Right lung (tissue), 5 donors: ENCODE measurements around the gene ABHD12B. TPM values are rescaled to one million over a fixed set of nuclear protein-coding genes. Genes with fewer than 3 reads are reported as not detected.

Experiments
- DNase-seq, 2 donors: peaks; one replicate each; pipeline ENCODE4 v3.0.0-alpha.2; 2013
- polyA plus RNA-seq, 5 donors: library from polyadenylated mRNA; unstranded; fragments of 120-200 nt; gene quantifications; one replicate each; pipeline versions ENCODE4 v1.2.1 to v1.2.3, GENCODE V29; 2013; ENCODE audit warnings: inconsistent platforms in 1 of 5, low replicate concordance in 1 of 5; ENCODE audit not compliant: insufficient read length in 5 of 5, insufficient read depth in 1 of 5

ABHD12B gene
- polyA plus RNA-seq, 5 donors: 0.45 to 1.4 (median 0.67) TPM

DNA sequence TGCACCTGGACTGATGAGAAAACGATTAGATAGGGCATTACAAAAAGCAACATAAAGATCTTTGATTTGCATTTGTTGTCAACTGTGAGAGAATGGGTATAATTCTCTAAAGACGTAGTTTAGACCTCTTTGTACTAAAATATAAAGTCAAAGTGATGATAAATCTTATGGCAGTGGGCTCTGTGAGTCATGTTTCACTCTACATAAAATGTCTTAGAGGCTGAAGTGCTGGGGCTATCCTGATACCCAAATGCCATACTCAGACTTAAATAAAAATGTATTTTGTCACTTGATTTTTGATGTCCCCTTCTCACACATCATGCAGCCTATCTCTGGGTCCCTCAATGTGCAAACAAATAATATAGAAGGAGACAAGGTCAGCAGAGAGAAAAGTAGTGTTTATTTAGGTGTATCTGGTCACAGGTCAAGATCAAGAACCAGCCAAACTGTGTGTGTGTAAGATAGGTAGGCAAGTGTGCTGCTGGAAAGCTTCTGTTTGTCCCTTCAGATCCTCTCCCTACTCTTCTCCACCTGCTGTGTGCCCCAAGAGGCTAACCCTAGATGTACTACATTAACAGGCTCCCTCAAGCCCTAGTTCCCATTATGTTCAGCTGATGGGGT is 33.9 kb upstream of the ABHD12B start:
- DNase-seq: no peak

DNA sequence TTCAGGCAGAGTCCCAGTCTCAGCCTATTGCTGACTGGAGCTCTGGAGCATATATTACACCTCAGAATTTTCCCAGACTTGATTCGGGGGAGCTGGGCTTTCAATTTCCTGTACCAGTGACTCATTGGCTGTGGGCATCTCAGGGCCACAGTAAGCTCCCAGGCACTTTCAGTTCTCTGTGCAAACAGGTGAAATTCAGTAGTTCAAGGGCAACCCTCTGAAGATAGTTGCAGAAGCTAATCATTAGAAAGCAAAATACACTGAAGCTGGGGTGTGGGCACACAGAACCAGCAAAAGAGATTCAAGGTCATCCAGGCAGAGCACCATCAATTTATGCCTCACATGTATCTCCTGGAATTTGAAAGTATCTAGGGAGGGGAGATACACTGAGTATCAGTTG is 32.8 kb upstream of the ABHD12B start:
- DNase-seq: no peak

DNA sequence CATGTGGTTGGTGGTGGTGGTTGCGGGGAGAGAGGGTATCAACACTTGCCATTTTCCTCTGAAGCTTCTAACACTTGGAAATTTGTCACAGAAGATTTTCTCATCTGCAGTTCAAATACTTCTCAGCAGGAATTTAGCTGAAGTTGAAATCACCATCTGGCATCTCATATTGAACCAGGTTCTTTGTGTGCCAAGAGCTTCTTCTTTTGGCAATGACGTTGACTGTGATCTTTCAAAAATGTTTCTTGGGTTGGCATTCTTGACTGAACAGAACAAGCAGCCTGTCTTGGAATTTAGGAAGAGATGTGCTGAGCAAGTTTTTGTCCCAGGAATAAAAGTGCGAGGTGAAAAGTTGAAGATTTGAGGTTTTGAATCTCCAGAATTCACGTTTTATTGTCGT is 32.2 kb upstream of the ABHD12B start:
- DNase-seq: no peak

DNA sequence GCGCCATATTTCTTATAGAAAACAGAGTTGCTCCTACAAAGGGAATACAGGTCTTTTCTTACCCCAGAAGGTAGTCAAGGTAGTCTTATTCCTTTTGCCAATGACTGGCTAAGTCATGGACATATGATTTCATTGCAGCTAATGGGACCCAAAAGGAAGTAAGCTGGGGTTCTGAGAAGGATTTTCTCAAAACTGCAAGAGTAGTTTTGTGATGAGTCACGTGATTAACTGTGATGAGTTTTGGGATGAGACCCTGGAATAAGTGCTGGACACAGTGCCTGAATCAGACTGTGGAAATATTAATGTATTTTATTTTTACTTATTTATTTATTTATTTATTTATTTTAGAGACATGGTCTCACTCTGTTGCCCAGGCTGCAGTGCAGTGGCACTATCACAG is 27.5 kb upstream of the ABHD12B start:
- DNase-seq: no peak

DNA sequence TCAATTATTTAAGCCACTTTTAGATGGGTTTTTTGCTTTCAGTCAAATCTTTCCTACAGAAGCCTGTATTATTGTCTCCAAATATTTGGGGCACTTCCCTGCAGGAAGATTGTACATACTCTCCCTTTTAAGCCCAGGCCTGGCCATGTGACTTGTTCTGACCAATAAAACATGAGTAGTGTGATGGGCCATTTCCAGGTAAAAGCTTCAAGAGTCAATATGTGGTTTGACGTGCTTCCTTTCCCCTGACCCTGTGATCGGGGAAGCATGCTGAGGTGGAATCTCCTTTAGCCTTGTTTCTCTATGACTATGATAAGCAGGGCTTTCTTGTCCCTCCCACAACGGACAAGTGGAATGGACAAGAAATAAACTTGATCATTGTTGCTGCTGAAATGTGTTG is 26.7 kb upstream of the ABHD12B start:
- no peak for DNase-seq

DNA sequence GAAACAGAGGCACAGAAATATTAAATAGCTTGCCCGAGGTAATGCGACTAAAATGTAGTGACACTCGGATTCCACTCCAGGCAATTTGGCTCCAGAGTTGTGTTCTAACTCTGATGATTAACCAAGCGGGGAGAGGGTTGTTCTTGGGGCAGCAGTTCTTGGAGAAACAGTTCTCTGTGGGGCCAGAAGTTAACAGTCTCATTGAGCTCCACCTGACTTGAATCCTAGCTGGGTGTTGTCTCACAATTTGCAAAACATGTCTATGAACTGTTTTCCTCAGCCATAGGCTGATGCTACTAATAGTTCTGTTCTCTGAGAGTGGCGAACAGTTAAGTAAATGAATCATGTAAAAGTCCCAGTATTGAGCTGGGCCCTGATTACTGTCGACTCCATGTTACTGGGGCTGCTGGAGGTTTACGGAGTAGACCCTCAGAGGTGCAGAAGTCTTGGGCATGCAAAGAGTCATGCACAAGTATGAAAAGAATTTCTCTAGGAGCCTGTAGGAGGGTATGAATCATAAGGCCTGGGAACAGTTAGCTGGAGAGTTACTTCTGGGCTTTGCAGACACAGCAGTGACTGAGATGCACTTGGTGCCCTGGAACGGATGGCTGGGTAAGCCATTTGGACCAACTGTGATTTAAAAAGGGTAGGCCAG is 25.5 kb upstream of the ABHD12B start:
- DNase-seq: no peak

DNA sequence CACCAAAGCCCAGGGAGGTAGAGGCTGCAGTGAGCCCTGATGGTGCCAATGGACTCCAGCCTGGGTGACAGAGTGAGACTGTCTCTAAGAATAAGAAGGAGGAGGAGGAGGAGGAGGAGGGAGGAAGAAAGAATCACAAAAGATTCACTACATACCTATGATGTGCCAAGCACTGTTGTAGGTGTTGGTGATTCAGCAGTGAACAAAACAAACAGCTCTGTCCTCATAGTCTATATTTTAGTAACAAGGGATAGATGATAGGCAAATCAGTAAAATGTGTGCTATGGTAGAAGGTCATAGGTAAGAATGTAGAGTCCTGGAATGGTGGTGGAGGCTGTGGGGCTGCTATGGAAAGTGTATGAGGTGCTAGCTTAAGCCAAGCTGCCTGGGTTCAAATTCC is 18.0 kb upstream of the ABHD12B start:
- no peak for DNase-seq

DNA sequence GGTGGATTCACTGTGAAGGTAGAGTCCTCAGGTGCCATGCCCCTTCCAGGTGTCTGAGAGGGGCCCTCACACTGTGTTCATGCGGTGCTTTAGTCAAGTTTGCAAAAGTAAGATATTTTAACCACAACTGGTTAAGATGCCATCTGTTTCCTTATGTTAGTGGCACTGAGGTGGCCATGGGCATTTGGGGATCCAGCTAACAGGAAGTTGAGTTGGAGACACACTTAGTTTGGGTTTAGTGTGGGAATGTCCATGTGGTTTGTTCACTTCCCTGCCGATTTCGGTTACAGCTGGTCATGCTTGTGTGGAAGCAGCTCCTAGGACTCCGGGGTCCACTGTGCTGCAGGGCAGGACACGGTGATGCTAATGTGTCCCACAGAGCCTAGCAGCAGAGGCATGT is 17.3 kb upstream of the ABHD12B start:
- no peak for DNase-seq

DNA sequence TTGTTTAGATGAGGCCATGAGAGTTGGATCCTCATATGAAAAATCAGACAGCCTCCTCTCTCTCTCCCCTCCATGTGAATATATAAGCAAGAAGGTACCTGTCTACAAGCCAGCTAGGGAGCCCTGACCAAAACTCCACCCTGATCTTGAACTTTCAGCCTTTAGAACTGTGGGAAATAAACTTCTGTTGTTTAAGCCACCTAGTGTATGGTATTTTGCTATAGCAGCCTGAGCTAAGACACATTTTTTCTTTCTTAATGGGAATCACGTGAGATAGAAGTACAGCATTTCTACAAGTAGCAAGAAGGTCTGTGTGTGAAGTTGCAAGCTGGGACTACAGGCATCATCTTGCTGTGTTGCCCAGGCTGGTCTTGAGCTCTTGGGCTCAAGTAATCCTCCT is 16.3 kb upstream of the ABHD12B start:
- DNase-seq: no peak

DNA sequence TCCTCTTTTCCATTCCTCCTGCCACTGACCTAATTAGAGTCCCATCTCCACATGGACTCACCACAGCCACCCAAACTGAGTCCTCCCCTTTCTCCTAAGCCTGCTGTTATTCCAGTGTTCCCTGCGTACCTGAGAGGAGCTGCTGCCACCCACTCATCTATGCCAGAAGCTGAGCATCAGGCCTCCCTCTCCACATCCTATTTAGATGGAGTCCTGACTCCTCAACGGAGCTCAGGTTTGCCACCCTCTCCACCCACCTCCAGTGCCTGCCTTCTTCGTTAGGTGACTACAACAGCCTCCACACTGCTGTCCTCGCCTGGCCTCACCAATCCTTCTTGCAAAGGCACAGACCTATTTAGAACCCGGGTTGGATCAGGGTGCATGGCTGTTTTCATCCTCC is 15.2 kb upstream of the ABHD12B start:
- DNase-seq: no peak

DNA sequence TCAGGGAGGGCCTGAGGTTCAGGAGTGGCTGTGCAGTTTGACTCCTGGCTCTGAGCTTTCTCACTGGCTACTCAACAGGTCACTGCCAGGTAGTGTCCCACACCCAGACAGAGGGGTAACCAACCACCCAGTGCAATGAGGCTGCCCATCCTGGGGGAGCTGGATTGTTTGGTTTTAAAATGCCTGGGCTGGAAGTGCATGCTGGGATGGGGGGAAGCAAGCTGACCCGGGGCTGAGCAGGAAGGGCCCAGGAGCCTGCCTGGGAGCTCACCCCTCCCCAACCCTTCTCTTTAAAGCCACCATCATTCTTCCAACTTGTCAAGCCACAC is 12.6 kb upstream of the ABHD12B start:
- DNase-seq: no peak

DNA sequence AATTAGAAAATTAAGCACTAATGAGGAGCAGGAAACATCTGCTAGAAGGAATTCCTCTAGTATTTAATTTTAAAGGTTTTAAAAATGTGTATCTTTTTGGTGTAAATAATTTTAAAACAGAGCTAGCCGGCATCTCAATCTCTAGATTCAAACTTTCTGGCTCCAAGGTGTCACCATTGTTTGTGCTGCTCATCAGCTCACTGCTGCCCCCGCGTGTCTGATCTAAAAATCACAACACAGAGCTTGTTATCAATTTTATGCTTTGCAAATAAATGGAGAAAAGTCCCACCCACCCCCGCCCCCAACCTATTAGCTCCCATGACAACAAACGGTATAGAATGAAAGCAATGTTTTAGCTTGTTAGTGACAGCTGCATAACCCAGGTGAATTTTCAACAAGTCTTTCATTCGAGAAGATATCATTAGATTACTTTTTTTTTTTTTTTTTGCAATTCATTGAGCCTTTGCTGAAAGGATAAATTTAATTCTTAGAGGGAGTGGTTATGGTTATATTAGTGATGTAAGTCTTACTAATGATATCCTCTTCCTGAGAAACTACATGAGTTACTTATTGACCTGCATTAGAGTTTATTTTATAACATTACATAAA is 11.3 kb upstream of the ABHD12B start:
- DNase-seq: peak; percentile 71 to 74

DNA sequence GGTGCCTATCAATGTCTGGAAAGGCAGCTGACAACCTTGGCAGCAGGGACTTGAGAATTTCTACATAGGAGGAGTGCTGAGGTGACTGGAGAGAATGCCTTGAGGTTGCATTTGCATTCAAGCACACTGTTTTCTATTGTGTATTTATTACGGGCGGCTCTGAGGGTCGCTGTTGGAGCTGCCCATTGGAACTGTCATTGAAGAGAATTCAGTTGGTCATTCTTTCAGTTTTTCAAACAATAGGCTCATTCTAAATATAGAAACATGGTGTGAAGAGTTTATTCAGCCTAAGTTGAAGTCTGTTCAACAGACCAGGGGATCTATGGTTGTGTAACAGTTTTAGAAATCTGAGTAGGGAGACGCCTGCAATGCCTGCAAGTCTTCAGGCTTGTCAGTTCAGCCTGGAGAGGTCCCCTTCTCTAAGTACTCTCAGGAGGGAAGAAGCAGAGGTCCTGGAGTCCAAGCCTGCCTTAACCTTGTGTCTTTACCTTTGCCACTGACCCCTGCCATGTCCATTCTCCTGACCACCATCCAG is 9.8 kb upstream of the ABHD12B start:
- no peak for DNase-seq

DNA sequence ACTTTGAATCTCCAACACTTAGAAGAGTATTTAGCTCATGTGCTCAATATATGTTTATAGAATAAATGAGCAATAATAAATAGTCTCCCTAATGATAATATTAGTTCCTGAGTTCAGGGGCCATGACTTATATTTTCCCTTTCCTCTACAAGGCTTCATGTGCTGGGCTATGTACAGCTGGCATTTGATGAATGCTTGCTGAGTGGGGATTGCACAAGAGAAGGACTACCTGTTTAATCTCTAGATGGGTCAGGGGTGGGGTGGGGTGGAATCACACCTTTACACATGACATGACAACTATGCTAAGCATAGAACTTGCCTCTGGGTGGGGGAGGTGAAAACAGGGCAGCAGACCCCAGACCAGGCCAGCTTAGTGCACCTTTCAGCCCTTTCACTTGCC is 7.6 kb upstream of the ABHD12B start:
- no peak for DNase-seq

DNA sequence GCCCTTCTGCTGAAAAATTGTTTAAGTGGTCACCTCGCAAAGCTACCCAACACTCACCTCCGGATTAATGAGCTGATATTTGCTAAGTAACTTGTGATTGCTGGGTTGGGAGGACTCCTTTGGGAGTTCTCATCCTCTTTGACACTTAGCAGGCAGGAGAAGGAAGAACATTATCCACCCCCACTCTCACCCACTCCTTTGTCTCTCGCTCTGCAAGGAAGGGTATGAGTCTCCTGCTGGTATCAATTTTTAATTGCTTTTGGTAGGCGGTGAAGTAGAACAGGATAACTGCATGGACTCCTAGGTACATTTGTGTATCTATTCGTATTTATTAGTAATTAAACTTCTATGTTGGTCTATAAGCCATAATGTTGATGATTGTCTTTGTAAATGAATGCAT is 6.9 kb upstream of the ABHD12B start:
- no peak for DNase-seq

DNA sequence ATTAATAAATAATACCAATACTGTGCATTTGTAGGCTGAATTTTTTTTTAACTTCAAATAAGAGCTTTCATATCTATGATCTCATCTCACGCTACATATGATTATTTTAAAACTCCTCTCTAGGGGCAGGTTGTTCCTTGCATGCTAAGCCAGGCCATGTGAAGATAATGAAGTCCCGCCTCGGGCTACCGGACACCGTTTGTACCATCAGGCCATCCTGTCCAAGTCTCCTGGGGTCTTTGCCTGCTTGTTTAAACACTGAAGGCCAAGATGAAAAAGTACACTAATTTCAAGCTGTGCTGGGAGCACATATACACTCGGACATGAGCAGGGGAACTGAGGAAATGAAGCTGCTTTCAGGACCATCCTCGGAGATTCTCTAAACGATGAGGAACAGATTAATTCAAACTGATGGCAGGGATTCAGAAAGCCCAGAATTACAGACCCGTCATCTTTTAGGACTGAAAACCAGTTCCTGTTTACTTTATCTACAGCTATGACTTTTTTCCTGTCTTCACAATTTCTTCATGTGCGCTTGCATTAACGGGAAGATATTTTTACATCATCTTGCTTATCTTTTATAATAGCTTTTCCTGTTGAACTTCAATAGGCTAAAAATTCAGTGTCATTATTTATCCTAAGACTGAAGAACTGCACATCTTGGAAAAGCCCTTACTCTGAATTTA is 6.3 kb upstream of the ABHD12B start:
- DNase-seq: no peak

DNA sequence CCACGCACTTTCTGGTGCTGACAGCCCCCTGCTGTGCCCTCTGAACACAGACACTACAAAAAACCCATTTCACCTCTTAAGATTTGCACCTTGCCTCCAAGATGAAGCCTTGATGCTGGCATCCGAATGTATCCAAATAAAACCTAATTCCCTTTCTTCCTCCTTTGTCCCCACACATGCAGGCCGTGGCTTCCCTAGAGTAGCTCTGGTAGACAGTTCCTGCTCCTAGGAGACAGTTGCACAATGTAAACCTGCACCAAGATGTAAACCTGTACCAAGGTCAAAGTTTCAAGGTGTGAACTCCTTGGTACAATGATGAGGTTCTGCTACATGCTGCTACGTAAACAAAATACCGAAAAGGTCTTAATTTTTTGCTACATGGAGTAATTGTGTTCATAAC is 625 bp upstream of the ABHD12B start:
- no peak for DNase-seq

DNA sequence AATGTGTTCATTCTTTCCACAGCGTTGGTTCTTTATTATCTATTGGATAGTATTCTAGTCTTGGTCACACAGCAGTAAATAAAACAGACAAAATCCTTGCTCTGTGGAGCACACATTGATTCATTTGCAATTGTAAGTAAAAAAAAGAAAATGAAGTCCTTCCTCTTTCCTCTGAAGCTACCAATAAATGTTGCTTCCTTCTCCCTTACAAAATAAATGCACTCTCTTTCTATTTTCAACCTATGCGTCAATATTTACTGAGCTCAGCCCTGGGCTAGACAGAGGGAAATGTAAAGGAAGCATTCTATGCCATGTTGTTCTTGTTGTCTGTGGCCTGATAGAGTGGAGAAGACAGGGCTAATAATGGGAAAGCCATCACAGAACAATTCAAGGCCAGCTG is 2.9 kb downstream of the ABHD12B start:
- no peak for DNase-seq

DNA sequence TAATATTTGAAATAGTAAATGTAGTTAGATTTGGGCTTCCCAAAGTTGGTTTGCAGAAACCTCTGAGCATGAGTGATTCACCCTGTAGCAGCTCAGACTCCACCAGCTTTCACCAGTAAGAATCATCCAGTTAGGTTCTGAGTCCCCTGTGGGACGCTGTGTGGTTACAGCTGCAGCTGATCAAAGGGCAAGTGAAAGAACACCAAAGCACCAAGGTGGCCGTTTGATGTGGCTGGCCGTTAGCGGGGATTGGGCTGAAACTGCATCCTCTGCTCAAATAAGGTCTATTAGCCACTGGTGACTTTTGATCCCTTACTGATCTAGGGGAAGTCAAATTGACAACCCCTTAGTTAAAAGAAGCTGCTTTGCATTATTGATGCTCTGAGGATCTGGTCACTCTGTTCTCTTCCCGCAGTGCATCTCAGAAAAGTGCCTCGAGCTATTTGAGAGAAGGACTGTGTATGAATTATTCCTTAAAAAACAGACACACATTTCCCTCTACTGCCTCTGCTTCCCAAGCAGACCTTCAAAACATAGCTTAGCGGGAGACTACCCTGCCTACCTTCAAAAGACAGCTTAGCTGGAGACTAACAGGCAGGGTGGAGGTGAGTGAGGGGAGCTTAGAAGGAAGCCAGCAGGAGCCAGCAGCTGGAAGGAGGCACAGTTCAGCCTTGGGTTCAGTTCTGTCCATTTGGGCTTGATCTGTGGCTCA is 3.7 kb downstream of the ABHD12B start:
- DNase-seq: no peak

DNA sequence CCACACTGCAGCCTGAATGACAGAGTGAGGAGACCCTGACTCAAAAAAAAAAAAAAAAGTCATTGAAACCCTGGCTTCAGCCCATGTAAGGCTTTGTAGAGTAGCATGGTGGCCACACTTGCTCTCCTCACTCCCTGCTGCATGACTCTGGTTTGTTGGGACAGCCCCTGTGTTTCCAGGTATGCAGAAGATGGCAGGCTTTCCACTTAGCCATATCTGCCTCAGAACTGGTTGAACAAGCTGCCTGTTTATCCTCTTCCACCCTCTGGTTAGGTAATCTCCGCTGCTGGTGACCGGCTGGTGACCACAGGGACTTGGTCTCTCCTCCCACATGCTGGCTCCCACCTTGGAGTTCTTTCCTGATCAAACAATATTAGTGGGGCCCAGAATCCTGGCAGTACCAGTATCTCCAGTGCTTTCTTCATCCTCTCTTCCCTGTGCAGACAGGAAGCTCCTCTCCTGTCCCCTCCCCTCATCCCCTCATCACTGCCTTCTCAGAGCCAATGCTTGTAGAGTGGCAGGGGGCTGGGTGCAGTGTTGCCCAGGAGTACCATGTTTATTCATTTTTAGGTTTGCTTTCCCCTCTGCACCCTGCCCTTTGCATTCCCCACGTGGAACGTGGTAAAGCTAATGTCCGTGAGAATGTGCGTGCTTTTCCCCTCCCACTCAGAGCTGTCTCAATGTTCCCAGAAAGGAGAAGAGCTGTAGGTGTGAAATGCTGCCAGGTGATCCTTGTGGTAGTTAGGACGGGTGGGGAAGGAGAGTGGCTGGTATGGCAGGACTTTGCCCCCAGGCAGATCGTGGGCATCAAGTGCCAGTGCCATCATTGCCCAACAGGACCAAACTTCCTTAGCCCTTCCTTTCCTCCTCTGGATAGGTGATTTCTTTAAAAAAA is 11.3 kb downstream of the ABHD12B start:
- no peak for DNase-seq

DNA sequence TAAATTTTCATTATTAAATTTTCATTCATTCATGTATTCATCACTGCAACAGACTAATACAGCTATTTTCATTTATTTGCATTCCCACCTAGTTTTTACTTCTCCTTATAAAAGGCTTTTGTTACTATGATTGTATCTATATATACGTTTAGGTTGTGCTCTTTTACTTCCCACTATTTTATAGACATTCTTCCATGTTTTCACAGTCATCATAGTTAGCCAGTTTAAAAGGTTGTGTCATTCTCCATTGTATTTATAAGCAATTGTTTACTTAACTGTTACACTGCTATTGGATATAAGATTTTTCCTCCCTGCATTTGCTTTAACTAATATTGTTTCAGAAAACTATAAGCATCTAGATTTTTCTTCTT is 12.0 kb downstream of the ABHD12B start:
- DNase-seq: no peak
